Measurements from ENCODE around the gene RBM28.

RBM28 gene

DNA sequence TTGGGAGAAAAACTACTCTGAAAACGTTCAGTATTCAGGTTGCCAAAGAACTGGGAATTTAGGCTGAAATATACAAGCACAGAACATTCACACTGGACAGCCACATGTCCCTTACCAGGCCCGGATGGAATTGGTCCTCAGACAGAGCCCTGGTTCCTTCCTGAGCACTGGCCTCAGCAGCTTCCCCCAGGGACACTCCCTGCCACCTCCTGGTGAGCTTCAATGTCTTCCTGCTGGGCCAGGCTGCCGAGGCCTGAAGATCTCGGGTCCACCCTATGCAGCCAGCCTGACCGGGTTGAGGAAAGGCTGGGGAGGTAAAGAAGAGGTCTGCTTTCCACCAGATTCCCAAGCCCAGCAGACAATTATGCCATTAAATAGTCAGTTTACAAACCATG, 77.8 kb downstream of the RBM28 start:
- Histone ChIP-seq H3K4me3 (ENCODE audit: low read length) (no peak overlapping the region), H3K9ac (ENCODE audit: low read depth, low read length) (no peak overlapping the region), H3K27me3 (ENCODE audit: control insufficient read depth, insufficient read depth, low read length) (no peaks in the 10 kb centered on the region), H3K36me3 (ENCODE audit: insufficient read depth, low read length) (no peaks in the 10 kb centered on the region), H3K4me1 (ENCODE audit: control insufficient read depth, insufficient read depth, low read length) (peaks cover 16% of the 10 kb centered on the region), H3K4me2 (ENCODE audit: low read length) (no peak overlapping the region), H3K9me3 (replicated peaks; ENCODE audit: low read length) (no peaks in the 10 kb centered on the region)

DNA sequence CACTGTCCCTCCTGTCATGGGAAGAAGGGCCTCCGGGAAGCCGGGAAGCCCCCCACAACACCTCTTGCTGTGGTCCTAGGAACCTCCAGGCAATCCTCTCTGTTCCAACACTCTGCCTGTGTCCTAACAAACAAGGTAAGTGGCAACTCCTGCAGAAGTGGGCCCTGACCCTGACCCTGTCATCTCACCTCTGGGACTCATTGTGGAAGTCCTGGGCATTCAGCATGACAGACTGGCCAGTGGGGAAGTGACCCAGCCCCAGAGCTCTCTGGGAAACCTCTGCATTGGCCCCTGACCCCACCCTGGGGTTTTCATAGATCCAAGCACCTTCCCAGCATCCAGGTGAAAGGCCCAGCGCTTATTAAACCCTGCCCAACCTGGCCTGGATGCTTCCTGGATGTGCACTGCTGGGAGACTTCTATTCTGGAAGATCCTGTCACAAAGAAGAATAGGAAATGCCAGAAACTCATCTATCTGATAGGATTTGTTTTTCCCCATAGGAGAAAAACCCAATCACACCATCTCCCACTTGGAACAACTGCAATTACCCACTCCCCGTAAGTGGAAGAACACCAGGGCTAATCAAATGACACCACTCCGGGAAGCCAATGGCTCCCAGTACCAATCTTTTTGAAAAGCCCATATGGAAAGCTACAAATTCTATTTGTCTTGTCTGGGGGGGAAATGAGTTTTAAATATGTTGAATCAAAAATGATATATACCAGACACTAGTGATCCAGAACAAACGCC, 78.4 kb downstream of the RBM28 start:
- no peaks in the 10 kb centered on the region for H3K27me3 ChIP-seq (ENCODE audit: control insufficient read depth, insufficient read depth, low read length)
- no peak overlapping the region for H3K9ac ChIP-seq (ENCODE audit: low read depth, low read length)
- no peak overlapping the region for H3K4me3 ChIP-seq (ENCODE audit: low read length)
- no peak overlapping the region for H3K4me2 ChIP-seq (ENCODE audit: low read length)
- no peaks in the 10 kb centered on the region for H3K36me3 ChIP-seq (ENCODE audit: insufficient read depth, low read length)
- peaks cover 15% of the 10 kb centered on the region for H3K4me1 ChIP-seq (ENCODE audit: control insufficient read depth, insufficient read depth, low read length)
- H3K9me3 ChIP-seq (replicated peaks; ENCODE audit: low read length), result no peaks in the 10 kb centered on the region

DNA sequence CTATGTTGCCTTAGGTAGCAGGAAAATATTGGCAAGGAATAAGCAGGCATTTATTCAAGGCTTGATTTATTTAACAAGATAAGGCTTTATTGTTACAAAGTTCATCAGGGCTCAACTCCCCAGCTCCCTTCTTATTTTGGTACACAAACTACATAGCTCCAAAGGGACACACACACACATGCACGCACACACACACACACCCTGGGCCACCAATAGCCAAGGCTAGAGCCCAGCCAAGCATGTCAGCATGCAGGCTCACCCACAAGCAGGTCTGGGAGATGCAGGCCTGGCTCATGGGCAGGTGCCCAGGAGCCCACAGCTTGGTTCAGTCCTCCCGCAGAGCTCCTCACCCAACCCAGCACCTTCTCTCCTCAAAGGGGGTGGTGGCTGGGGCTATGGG, 79.2 kb downstream of the RBM28 start:
- Histone ChIP-seq H3K4me1 (ENCODE audit: control insufficient read depth, insufficient read depth, low read length) (peaks cover 17% of the 10 kb centered on the region), H3K9me3 (replicated peaks; ENCODE audit: low read length) (no peaks in the 10 kb centered on the region), H3K4me3 (ENCODE audit: low read length) (no peak overlapping the region), H3K27me3 (ENCODE audit: control insufficient read depth, insufficient read depth, low read length) (no peaks in the 10 kb centered on the region), H3K4me2 (ENCODE audit: low read length) (no peak overlapping the region), H3K9ac (ENCODE audit: low read depth, low read length) (no peak overlapping the region), H3K36me3 (ENCODE audit: insufficient read depth, low read length) (no peaks in the 10 kb centered on the region)

DNA sequence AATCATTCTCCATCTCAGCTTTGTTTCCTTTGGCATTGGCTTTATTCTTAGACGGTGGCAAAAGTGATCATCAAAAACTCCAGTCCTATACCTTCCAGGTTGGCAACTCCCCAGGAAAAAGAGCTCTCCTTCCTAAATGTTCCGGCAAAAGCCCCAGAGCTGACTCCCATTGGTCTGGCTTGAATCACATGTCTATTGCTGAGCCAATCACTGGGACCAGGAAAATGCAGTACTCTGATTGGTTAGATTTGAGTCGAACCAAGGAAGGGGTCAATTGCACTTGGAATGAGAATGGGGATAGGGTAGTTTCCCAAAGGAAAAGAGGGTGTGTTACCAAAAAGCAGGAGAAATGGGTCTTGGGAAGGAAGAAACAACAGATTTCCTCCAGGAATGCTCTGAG, 80.3 kb downstream of the RBM28 start:
- Histone ChIP-seq H3K4me1 (ENCODE audit: control insufficient read depth, insufficient read depth, low read length) (peaks cover 24% of the 10 kb centered on the region), H3K4me2 (ENCODE audit: low read length) (no peak overlapping the region), H3K9ac (ENCODE audit: low read depth, low read length) (no peak overlapping the region), H3K4me3 (ENCODE audit: low read length) (no peak overlapping the region), H3K27me3 (ENCODE audit: control insufficient read depth, insufficient read depth, low read length) (no peaks in the 10 kb centered on the region), H3K36me3 (ENCODE audit: insufficient read depth, low read length) (no peaks in the 10 kb centered on the region), H3K9me3 (replicated peaks; ENCODE audit: low read length) (no peaks in the 10 kb centered on the region)

DNA sequence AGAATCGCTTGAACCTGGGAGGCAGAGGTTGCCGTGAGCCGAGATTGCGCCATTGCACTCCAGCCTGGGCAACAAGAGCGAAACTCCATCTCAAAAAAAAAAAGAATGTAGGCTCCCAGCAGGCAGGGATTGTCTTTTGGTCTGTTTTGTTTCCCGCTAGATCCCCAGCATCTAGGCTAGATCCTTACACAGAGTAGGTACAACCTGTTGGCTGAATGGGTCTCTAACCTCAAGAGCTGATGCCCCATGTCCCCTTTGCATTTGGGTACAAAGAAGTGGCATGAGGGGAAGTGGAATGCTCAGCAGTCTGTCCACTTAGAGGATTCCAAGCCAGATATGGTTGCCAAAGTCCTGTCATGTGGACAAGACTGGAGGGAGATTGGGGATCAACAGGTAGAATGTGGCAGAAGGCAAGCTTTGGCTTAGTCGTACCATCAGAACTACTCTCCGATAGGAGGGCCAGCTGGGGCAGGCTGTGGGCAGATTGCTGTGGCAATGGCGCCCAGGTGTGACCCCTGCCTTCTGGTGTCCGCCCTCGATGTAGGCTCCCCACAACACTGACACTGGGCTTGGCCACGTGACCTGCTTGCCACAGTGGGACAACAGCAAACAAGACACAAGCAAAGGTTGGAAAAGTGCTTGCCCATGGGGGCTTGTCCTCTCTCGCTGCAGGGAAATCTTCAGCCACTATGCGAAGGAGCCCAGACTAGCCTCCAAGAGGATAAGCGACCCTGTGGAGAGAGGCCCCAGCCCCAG, 81.3 kb downstream of the RBM28 start:
- peaks cover 19% of the 10 kb centered on the region for H3K4me1 ChIP-seq (ENCODE audit: control insufficient read depth, insufficient read depth, low read length)

DNA sequence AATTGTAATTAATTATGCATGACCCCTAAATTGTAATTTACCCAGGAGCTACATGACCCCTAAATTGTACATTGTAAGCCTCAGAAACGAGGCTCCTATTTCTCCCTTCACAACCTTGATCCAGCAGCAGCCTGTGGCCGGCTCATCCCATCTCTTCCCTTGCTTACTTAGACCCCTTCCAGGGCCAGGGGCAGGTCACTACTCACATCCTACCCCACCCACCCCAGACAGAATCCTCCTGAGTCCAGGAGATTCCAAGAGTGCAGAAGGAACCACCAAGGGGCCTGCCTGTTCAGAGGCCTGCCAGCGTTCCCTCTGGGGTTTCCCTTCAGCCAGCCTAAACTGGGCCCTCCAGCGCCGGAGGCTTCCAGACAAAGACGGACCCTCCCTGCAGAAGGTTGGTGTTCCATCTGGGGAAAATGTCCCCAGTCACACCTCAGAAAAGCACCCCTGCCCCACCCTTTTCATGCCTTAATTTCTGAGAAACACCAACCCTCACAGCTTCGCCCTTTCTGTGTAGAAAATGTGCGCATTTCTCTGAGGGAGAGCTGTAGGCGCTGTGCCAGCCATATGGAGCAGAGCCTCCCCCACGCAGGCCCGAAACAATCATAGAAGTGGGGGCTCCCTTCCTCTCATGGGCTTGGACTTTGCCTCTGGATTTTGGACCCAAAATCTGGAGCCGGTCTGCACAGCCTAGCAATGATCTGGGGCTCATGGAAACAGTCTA, 83.5 kb downstream of the RBM28 start:
- Histone ChIP-seq H3K4me1 (ENCODE audit: control insufficient read depth, insufficient read depth, low read length) (peaks cover 9% of the 10 kb centered on the region), H3K9me3 (replicated peaks; ENCODE audit: low read length) (no peaks in the 10 kb centered on the region), H3K36me3 (ENCODE audit: insufficient read depth, low read length) (no peaks in the 10 kb centered on the region), H3K9ac (ENCODE audit: low read depth, low read length) (no peak overlapping the region), H3K4me2 (ENCODE audit: low read length) (no peak overlapping the region), H3K27me3 (ENCODE audit: control insufficient read depth, insufficient read depth, low read length) (peaks cover 5% of the 10 kb centered on the region), H3K4me3 (ENCODE audit: low read length) (no peak overlapping the region)

More for the DNA sequence above, 81.3 kb downstream of the RBM28 start:
- no peaks in the 10 kb centered on the region for H3K9me3 ChIP-seq (replicated peaks; ENCODE audit: low read length)
- no peak overlapping the region for H3K4me3 ChIP-seq (ENCODE audit: low read length)
- H3K36me3 ChIP-seq (ENCODE audit: insufficient read depth, low read length), result no peaks in the 10 kb centered on the region
- no peaks in the 10 kb centered on the region for H3K27me3 ChIP-seq (ENCODE audit: control insufficient read depth, insufficient read depth, low read length)
- no peak overlapping the region for H3K4me2 ChIP-seq (ENCODE audit: low read length)
- no peak overlapping the region for H3K9ac ChIP-seq (ENCODE audit: low read depth, low read length)

DNA sequence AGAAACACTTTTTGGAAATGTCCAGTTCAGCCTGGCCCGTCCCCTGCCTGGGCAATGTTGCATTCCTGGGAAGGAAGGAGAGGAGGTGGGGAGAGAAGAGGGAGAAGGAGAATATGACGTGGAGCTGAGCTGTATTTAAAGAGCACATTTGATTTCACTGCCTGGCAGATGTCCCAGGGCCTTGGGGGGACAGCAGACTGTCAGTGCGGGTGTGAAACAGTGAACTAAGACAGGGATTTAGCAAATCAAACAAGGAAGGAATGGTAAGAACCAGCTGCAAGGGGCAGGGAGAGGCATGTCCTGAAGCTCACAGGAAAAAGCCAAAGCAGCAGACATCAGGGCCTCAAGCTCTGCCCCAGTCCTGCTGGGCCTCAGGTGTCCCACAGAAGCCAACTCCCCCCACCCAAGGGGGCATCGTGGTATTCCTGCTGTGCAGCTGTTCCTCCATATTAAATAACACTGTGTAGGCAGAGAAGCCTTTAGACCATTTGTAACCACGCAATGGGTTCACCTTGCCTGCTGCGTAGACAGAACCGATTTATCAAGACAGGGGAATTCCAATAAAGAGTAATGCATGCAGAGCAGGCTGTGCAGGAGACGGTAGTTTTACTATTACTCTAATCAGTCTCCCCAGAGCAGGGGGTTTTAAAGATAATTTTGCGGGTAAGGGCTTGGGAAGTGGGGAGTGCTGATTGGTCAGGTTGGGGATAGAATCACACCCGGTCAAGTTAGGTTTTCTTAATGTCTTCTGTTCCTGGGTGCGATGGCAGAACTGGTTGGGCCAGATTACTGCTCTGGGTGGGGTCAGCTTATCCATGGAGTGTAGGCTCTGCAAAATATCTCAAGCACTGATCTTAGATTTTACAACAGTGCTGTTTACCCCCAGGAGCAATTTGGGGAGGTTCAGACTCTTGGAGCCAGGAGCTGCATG, 84.3 kb downstream of the RBM28 start:
- H3K9ac ChIP-seq (ENCODE audit: low read depth, low read length), result no peak overlapping the region
- H3K4me3 ChIP-seq (ENCODE audit: low read length), result no peak overlapping the region
- peaks cover 5% of the 10 kb centered on the region for H3K27me3 ChIP-seq (ENCODE audit: control insufficient read depth, insufficient read depth, low read length)
- no peaks in the 10 kb centered on the region for H3K9me3 ChIP-seq (replicated peaks; ENCODE audit: low read length)
- H3K4me2 ChIP-seq (ENCODE audit: low read length), result peak overlapping the region; percentile 6
- no peaks in the 10 kb centered on the region for H3K36me3 ChIP-seq (ENCODE audit: insufficient read depth, low read length)
- peaks cover 9% of the 10 kb centered on the region for H3K4me1 ChIP-seq (ENCODE audit: control insufficient read depth, insufficient read depth, low read length)

DNA sequence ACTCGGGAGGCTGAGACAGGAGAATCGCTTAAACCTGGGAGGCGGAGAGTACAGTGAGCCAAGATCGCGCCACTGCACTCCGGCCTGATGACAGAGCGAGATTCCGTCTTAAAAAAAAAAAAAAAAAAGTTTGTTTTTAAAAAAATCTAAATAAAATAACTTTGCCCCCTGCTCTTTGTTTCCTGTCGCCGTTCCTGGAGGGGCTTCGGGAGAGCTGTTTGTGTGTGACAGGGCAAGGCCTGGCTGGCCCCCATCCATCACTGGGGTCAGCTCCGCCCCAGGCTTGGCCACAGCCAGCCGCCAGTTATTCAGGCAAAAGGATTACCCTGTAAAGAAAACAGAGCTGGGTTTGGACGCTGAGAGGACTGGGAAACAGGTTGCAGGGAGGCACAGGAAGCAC, 86.2 kb downstream of the RBM28 start:
- Histone ChIP-seq H3K9me3 (replicated peaks; ENCODE audit: low read length) (no peaks in the 10 kb centered on the region), H3K27me3 (ENCODE audit: control insufficient read depth, insufficient read depth, low read length) (peaks cover 5% of the 10 kb centered on the region), H3K4me3 (ENCODE audit: low read length) (no peak overlapping the region), H3K9ac (ENCODE audit: low read depth, low read length) (no peak overlapping the region), H3K4me2 (ENCODE audit: low read length) (no peak overlapping the region), H3K36me3 (ENCODE audit: insufficient read depth, low read length) (no peaks in the 10 kb centered on the region), H3K4me1 (ENCODE audit: control insufficient read depth, insufficient read depth, low read length) (peaks cover 9% of the 10 kb centered on the region)

DNA sequence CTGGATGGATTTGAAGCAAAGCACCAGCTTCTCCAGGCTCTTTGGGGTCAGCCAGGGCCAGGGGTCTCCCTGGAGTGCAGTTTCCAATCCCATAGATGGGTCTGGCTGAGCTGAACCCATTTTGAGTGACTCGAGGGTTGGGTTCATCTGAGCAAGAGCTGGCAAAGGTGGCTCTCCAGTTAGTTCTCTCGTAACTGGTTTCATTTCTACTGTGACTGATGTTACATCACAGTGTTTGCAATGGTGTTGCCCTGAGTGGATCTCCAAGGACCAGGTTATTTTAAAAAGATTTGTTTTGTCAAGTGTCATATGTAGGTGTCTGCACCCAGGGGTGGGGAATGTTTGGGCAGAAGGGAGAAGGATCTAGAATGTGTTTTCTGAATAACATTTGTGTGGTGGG, 88.4 kb downstream of the RBM28 start:
- no peak overlapping the region for H3K4me3 ChIP-seq (ENCODE audit: low read length)
- no peak overlapping the region for H3K4me2 ChIP-seq (ENCODE audit: low read length)
- no peak overlapping the region for H3K9ac ChIP-seq (ENCODE audit: low read depth, low read length)
- H3K9me3 ChIP-seq (replicated peaks; ENCODE audit: low read length), result no peaks in the 10 kb centered on the region
- H3K36me3 ChIP-seq (ENCODE audit: insufficient read depth, low read length), result no peaks in the 10 kb centered on the region
- H3K27me3 ChIP-seq (ENCODE audit: control insufficient read depth, insufficient read depth, low read length), result peaks cover 6% of the 10 kb centered on the region
- H3K4me1 ChIP-seq (ENCODE audit: control insufficient read depth, insufficient read depth, low read length), result peaks cover 9% of the 10 kb centered on the region

DNA sequence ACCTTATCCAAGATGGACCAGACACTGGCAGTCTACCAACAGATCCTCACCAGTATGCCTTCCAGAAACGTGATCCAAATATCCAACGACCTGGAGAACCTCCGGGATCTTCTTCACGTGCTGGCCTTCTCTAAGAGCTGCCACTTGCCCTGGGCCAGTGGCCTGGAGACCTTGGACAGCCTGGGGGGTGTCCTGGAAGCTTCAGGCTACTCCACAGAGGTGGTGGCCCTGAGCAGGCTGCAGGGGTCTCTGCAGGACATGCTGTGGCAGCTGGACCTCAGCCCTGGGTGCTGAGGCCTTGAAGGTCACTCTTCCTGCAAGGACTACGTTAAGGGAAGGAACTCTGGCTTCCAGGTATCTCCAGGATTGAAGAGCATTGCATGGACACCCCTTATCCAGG, 89.2 kb downstream of the RBM28 start:
- Histone ChIP-seq H3K4me1 (ENCODE audit: control insufficient read depth, insufficient read depth, low read length) (peaks cover 6% of the 10 kb centered on the region), H3K4me2 (ENCODE audit: low read length) (no peak overlapping the region), H3K9ac (ENCODE audit: low read depth, low read length) (no peak overlapping the region), H3K9me3 (replicated peaks; ENCODE audit: low read length) (no peaks in the 10 kb centered on the region), H3K4me3 (ENCODE audit: low read length) (no peak overlapping the region), H3K36me3 (ENCODE audit: insufficient read depth, low read length) (no peaks in the 10 kb centered on the region), H3K27me3 (ENCODE audit: control insufficient read depth, insufficient read depth, low read length) (peaks cover 14% of the 10 kb centered on the region)

DNA sequence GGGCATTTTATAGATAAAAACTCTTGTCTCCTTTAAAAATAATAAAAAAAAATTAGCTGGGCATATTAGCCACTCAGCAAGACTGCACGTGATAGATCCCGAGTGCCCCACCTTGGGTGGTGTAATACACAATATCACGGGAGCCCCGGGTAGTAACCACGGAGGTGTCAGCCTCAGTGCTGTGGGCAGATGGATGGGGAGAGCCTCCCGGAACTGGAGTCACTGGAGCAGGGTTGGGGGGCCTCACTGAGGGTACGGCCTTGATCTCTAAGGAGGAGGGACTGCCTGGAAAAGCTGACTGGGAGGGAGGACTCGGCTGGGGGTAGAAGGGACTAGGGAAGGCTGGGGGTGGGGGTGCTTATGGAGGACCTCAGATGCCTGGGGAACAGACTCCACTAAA, 90.0 kb downstream of the RBM28 start:
- no peaks in the 10 kb centered on the region for H3K4me1 ChIP-seq (ENCODE audit: control insufficient read depth, insufficient read depth, low read length)
- peaks cover 17% of the 10 kb centered on the region for H3K27me3 ChIP-seq (ENCODE audit: control insufficient read depth, insufficient read depth, low read length)
- no peaks in the 10 kb centered on the region for H3K36me3 ChIP-seq (ENCODE audit: insufficient read depth, low read length)
- no peak overlapping the region for H3K9ac ChIP-seq (ENCODE audit: low read depth, low read length)
- no peak overlapping the region for H3K4me3 ChIP-seq (ENCODE audit: low read length)
- no peaks in the 10 kb centered on the region for H3K9me3 ChIP-seq (replicated peaks; ENCODE audit: low read length)
- no peak overlapping the region for H3K4me2 ChIP-seq (ENCODE audit: low read length)
